ACC112 (cell line): ENCODE results near the gene GPATCH8.

ENCODE experiments used
- H2AFZ ChIP-seq: fragments of 200-600 bp; sonication (generic); one replicate; pipeline ENCODE4 v1.6.0; 2017; ENCODE audit warnings: antibody characterized with exemption, low read length; ENCODE audit not compliant: unreplicated experiment
- H3K27ac ChIP-seq: fragments of 200-600 bp; sonication (generic); 2 replicates; pipeline ENCODE4 v1.5.1; 2014; ENCODE audit warnings: low read depth, mild to moderate bottlenecking, antibody characterized with exemption, low read length, moderate library complexity
- H3K27me3 ChIP-seq: fragments of 200-600 bp; sonication (generic); 2 replicates; pipeline ENCODE4 v1.6.1; 2014; ENCODE audit warnings: mild to moderate bottlenecking, antibody characterized with exemption, low read length, moderate library complexity, mixed read lengths; ENCODE audit not compliant: insufficient read depth
- H3K36me3 ChIP-seq: fragments of 200-600 bp; sonication (generic); 2 replicates; pipeline ENCODE4 v1.6.1; 2016; ENCODE audit warnings: mild to moderate bottlenecking, antibody characterized with exemption, low read length, moderate library complexity, mixed read lengths; ENCODE audit not compliant: insufficient read depth
- H3K4me1 ChIP-seq: fragments of 200-600 bp; sonication (generic); one replicate; pipeline ENCODE4 v1.6.1; 2016; ENCODE audit warnings: low read length, mixed read lengths; ENCODE audit not compliant: insufficient read depth, unreplicated experiment, control insufficient read depth
- H3K4me3 ChIP-seq: fragments of 200-600 bp; sonication (generic); 2 replicates; pipeline ENCODE4 v1.5.1; 2014; ENCODE audit warnings: mild to moderate bottlenecking, low read depth, low read length
- H3K79me2 ChIP-seq: fragments of 200-600 bp; sonication (generic); one replicate; pipeline ENCODE4 v1.6.0; 2016; ENCODE audit warnings: low read length; ENCODE audit not compliant: control insufficient read depth, unreplicated experiment, insufficient read depth

The GPATCH8 gene

GRCh38 chr17:44492706-44493272 is 10.4 kb downstream of the GPATCH8 start:
- Histone ChIP-seq H3K4me1 (no peaks in the 10 kb centered on the region), H3K27me3 (no peaks in the 10 kb centered on the region), H3K36me3 (peaks cover 3% of the 10 kb centered on the region; the same call in 1 of the 2 replicates)

GRCh38 chr17:44489581-44489980 is 13.6 kb downstream of the GPATCH8 start:
- Histone ChIP-seq H2AFZ (no peak overlapping the region), H3K36me3 (peaks cover 8% of the 10 kb centered on the region; the same call in 1 of the 2 replicates), H3K4me3 (no peak overlapping the region), H3K27ac (no peak overlapping the region), H3K27me3 (no peaks in the 10 kb centered on the region), H3K79me2 (peaks cover 82% of the 10 kb centered on the region), H3K4me1 (no peaks in the 10 kb centered on the region)

More at GRCh38 chr17:44492706-44493272, 10.4 kb downstream of the GPATCH8 start:
- Histone ChIP-seq H2AFZ (no peak overlapping the region), H3K27ac (no peak overlapping the region), H3K4me3 (no peak overlapping the region), H3K79me2 (peaks cover 85% of the 10 kb centered on the region)

- no peak overlapping the region for H2AFZ ChIP-seq
- no peaks in the 10 kb centered on the region for H3K4me1 ChIP-seq
- H3K27me3 ChIP-seq: no peaks in the 10 kb centered on the region
- no peak overlapping the region for H3K27ac ChIP-seq
- peaks cover 64% of the 10 kb centered on the region for H3K79me2 ChIP-seq
- no peak overlapping the region for H3K4me3 ChIP-seq
- H3K36me3 ChIP-seq: peaks cover 8% of the 10 kb centered on the region; the same call in 1 of the 2 replicates
Measured at GRCh38 chr17:44487170-44487569, 16.0 kb downstream of the GPATCH8 start.

- Histone ChIP-seq H2AFZ (no peak overlapping the region), H3K27ac (no peak overlapping the region), H3K79me2 (peaks cover 44% of the 10 kb centered on the region), H3K4me1 (no peaks in the 10 kb centered on the region), H3K4me3 (no peak overlapping the region), H3K27me3 (no peaks in the 10 kb centered on the region), H3K36me3 (no peaks in the 10 kb centered on the region; the same call in 1 of the 2 replicates)
Measured at GRCh38 chr17:44473367-44473766, 29.8 kb downstream of the GPATCH8 start.

GRCh38 chr17:44469676-44470075 is 33.5 kb downstream of the GPATCH8 start:
- Histone ChIP-seq H3K27ac (no peak overlapping the region), H3K36me3 (peaks cover 3% of the 10 kb centered on the region; the same call in 1 of the 2 replicates), H3K4me1 (peaks cover 18% of the 10 kb centered on the region), H3K4me3 (no peak overlapping the region), H3K79me2 (peaks cover 44% of the 10 kb centered on the region), H2AFZ (no peak overlapping the region), H3K27me3 (no peaks in the 10 kb centered on the region)

GRCh38 chr17:44467108-44467507 is 36.1 kb downstream of the GPATCH8 start:
- H3K27ac ChIP-seq: no peak overlapping the region
- no peak overlapping the region for H2AFZ ChIP-seq
- H3K4me3 ChIP-seq: peak overlapping the region; percentile 44; the same call in 1 of the 2 replicates
- H3K27me3 ChIP-seq: no peaks in the 10 kb centered on the region
- H3K4me1 ChIP-seq: peaks cover 24% of the 10 kb centered on the region
- peaks cover 41% of the 10 kb centered on the region for H3K79me2 ChIP-seq
- H3K36me3 ChIP-seq: peaks cover 3% of the 10 kb centered on the region; the same call in 1 of the 2 replicates

- Histone ChIP-seq H2AFZ (no peak overlapping the region), H3K27me3 (no peaks in the 10 kb centered on the region), H3K4me3 (no peak overlapping the region), H3K27ac (no peak overlapping the region), H3K79me2 (peaks cover 41% of the 10 kb centered on the region), H3K4me1 (peaks cover 24% of the 10 kb centered on the region), H3K36me3 (peaks cover 3% of the 10 kb centered on the region; the same call in 1 of the 2 replicates)
Measured at GRCh38 chr17:44466339-44466738, 36.9 kb downstream of the GPATCH8 start.

- Histone ChIP-seq H3K79me2 (peaks cover 41% of the 10 kb centered on the region), H3K27ac (no peak overlapping the region), H3K36me3 (peaks cover 3% of the 10 kb centered on the region; the same call in 1 of the 2 replicates)
Measured at GRCh38 chr17:44465897-44466296, 37.3 kb downstream of the GPATCH8 start.

GRCh38 chr17:44465276-44465675 is 37.9 kb downstream of the GPATCH8 start:
- no peak overlapping the region for H3K27ac ChIP-seq
- no peak overlapping the region for H2AFZ ChIP-seq
- peaks cover 24% of the 10 kb centered on the region for H3K4me1 ChIP-seq
- peaks cover 41% of the 10 kb centered on the region for H3K79me2 ChIP-seq
- H3K4me3 ChIP-seq: no peak overlapping the region
- peaks cover 3% of the 10 kb centered on the region; the same call in 1 of the 2 replicates for H3K36me3 ChIP-seq
- no peaks in the 10 kb centered on the region for H3K27me3 ChIP-seq

More at GRCh38 chr17:44465897-44466296, 37.3 kb downstream of the GPATCH8 start:
- Histone ChIP-seq H3K4me3 (no peak overlapping the region), H3K27me3 (no peaks in the 10 kb centered on the region), H2AFZ (no peak overlapping the region), H3K4me1 (peaks cover 24% of the 10 kb centered on the region)

GRCh38 chr17:44464037-44464436 is 39.2 kb downstream of the GPATCH8 start:
- H3K27ac ChIP-seq: no peak overlapping the region
- no peaks in the 10 kb centered on the region for H3K27me3 ChIP-seq
- peaks cover 24% of the 10 kb centered on the region for H3K4me1 ChIP-seq
- no peak overlapping the region for H3K4me3 ChIP-seq
- H3K79me2 ChIP-seq: peaks cover 32% of the 10 kb centered on the region
- H2AFZ ChIP-seq: no peak overlapping the region
- H3K36me3 ChIP-seq: peaks cover 3% of the 10 kb centered on the region; the same call in 1 of the 2 replicates

GRCh38 chr17:44451832-44452231 is 51.4 kb downstream of the GPATCH8 start:
- H3K27ac ChIP-seq: no peak overlapping the region
- no peaks in the 10 kb centered on the region for H3K36me3 ChIP-seq
- H3K4me1 ChIP-seq: no peaks in the 10 kb centered on the region
- no peak overlapping the region for H2AFZ ChIP-seq
- H3K79me2 ChIP-seq: no peaks in the 10 kb centered on the region
- H3K4me3 ChIP-seq: no peak overlapping the region
- no peaks in the 10 kb centered on the region for H3K27me3 ChIP-seq
